GM12878 (cell line): ENCODE results near the gene GGT1. TPM values are rescaled to one million over a fixed set of nuclear protein-coding genes. Genes with fewer than 3 reads are reported as not detected.
"Not testable (repeated sequence)": the region's sequence is repeated elsewhere in the genome, so short reads cannot be mapped to it uniquely, and the experiment has no call there.

Experiments used
- ATAC-seq: fragments of 200-7000 bp; cut with Tn5 transposase; 3 replicates; pipeline ENCODE4 v1.9.1; 2020; ENCODE audit warnings: mild to moderate bottlenecking, moderate library complexity
- BruUV-seq: library from RNA; stranded (reverse); fragments of 400-500 nt; replicated peaks from 2 replicates; lab custom pipeline; 2021; lab: Mats Ljungman, UMichigan
- CTCF ChIA-PET: fragments of 300-600 bp; sonication (Branson Sonifier 250); formaldehyde crosslinking; extraction: SDS; loops from one replicate; lab custom pipeline; 2021; ENCODE audit warnings: inconsistent platforms; lab: Yijun Ruan, JAX
- POLR2A ChIA-PET: fragments of 350-600 bp; formaldehyde crosslinking; extraction: SDS; loops from one replicate; lab custom pipeline; 2021; ENCODE audit warnings: inconsistent platforms; lab: Charles Lee
- RAD21 ChIA-PET: fragments of 300-600 bp; sonication (Branson Sonifier 250); formaldehyde crosslinking; loops from one replicate; lab custom pipeline; 2023; ENCODE audit warnings: antibody characterized with exemption; ENCODE audit not compliant: unreplicated experiment; lab: Charles Lee
- SMC1A ChIA-PET: fragments of 300-600 bp; sonication (Branson Sonifier 250); formaldehyde crosslinking; loops from one replicate; lab custom pipeline; 2023; ENCODE audit not compliant: unreplicated experiment, uncharacterized antibody; lab: Charles Lee
- DNase-seq: peaks from one replicate; pipeline ENCODE4 v3.0.0-alpha.2; 2011; ENCODE audit warnings: low read depth, low spot score
- FAIRE-seq: peaks from 3 replicates; lab custom pipeline; 2011; peaks lifted over from hg19 to GRCh38; lab: Jason Lieb, UNC
- H2AFZ ChIP-seq: 2 replicates; pipeline ENCODE4 v1.6.0; 2011; ENCODE audit warnings: low read depth, low read length, control low read depth; ENCODE audit not compliant: control insufficient read depth
- H3K27ac ChIP-seq: 2 replicates; pipeline ENCODE4 v1.5.1; 2011; ENCODE audit warnings: control low read depth; ENCODE audit not compliant: control insufficient read depth, insufficient read depth
- H3K27me3 ChIP-seq, 2 experiments: replicated peaks in 1 of 2; 2 replicates each; pipeline versions ENCODE4 v1.6.0 to v1.6.1; 2011; ENCODE audit warnings: low read length in 1 of 2; ENCODE audit not compliant: control insufficient read depth in 2 of 2, insufficient read depth in 2 of 2
- H3K36me3 ChIP-seq, 2 experiments: 2 replicates each; pipeline ENCODE4 v1.5.1; 2011; ENCODE audit warnings: low read length in 1 of 2; ENCODE audit not compliant: control insufficient read depth in 2 of 2, insufficient read depth in 2 of 2
- H3K4me1 ChIP-seq: 2 replicates; pipeline ENCODE4 v1.6.1; 2011; ENCODE audit warnings: mild to moderate bottlenecking, low read length, moderate library complexity, mixed read lengths; ENCODE audit not compliant: control insufficient read depth, insufficient read depth
- H3K4me2 ChIP-seq: 2 replicates; pipeline ENCODE4 v1.6.0; 2011; ENCODE audit warnings: control low read depth; ENCODE audit not compliant: control insufficient read depth, insufficient read depth
- H3K4me3 ChIP-seq: fragments of 200-600 bp; sonication (generic); 2 replicates; pipeline ENCODE4 v1.5.1; 2016
- H3K79me2 ChIP-seq: 2 replicates; pipeline ENCODE4 v1.6.0; 2011; ENCODE audit warnings: low read length; ENCODE audit not compliant: control insufficient read depth, insufficient read depth
- H3K9ac ChIP-seq: 2 replicates; pipeline ENCODE4 v1.8.0; 2011; ENCODE audit warnings: low read length, control low read depth, mixed read lengths; ENCODE audit not compliant: control insufficient read depth, insufficient read depth
- H3K9me3 ChIP-seq: replicated peaks from 3 replicates; pipeline ENCODE4 v1.5.1; 2011; ENCODE audit warnings: mild to moderate bottlenecking, low read length; ENCODE audit not compliant: control insufficient read depth, insufficient read depth
- H4K20me1 ChIP-seq: 2 replicates; pipeline ENCODE4 v1.6.0; 2011; ENCODE audit not compliant: control insufficient read depth, insufficient read depth
- WGBS: methylation state at CpG from one replicate; pipeline ENCODE4 v1.1.6; 2016; ENCODE audit warnings: low lambda C conversion rate; ENCODE audit not compliant: insufficient replicate concordance, insufficient coverage; ENCODE audit errors: missing lambda C conversion rate; 5-methylcytosine and 5-hydroxymethylcytosine counted together
- in situ Hi-C: fragments of 300-500 bp; cut with MboI; formaldehyde crosslinking; loops from 9 replicates; pipeline ENCODE4 v1.14.3; 2018; ENCODE audit warnings: mixed read lengths
- intact Hi-C: fragments of 100-400 bp; cut with micrococcal nuclease; formaldehyde crosslinking; loops from one replicate; pipeline ENCODE4 v1.14.2; 2022; ENCODE audit not compliant: unreplicated experiment
- polyA plus RNA-seq, 11 experiments: library from polyadenylated mRNA; depleted of rRNA in 4 of 11; unstranded in 6 of 11; stranded (reverse) in 5 of 11; fragments of >200 nt; fragmentation: Nextera tagmentation in 4 of 11; fragmentation: Illumina TruSeq in 1 of 11; extraction: Ambion mirVana in 4 of 11; extraction: Trizol in 1 of 11; gene quantifications; 1 replicate in 1 of 11; 2 replicates in 10 of 11; pipeline versions ENCODE4 v1.2.1 to v1.2.3, GENCODE V29; 2011 to 2016; ENCODE audit warnings: inconsistent platforms in 2 of 11, missing spikeins in 2 of 11, low read depth in 1 of 11
- total RNA-seq, 4 experiments: library from RNA; depleted of rRNA in 3 of 4; stranded (reverse); fragments of >200 nt in 3 of 4; fragmentation: Illumina TruSeq in 1 of 4; extraction: Trizol in 1 of 4; gene quantifications; 2 replicates each; pipeline versions ENCODE4 v1.2.1 to v1.2.3, GENCODE V29; 2013 to 2021

GGT1 gene
- total and polyA plus RNA-seq, 10 of the 15 experiments (the other 5 are each of a cell fraction or from before 2014, with no cell fraction given): 0.47 to 26.6 (median 9.1) TPM

DNA sequence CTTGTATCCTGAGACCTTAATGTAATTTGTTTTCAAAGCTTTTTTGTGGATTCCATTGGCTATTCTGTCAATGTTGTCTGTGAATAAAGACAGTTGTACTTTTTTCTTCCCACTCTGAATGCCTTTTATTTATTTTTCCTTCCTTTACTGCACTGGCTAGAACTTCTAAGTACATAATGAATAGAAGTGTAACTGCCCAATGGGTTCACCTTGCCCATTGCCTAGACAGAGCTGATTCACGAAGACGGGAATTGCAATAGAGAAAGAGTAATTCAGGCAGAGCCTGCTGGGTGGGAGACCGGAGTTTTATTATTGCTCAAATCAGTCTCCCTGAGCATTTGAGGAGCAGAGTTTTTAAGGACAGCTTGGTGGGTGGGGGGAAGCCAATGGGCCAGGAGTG lies 62.4 kb downstream of the GGT1 start:
- POLR2A ChIA-PET, H3K4me2 ChIP-seq, H3K9ac ChIP-seq, H2AFZ ChIP-seq, RAD21 ChIA-PET, intact Hi-C loops, H3K79me2 ChIP-seq, H3K4me1 ChIP-seq, H4K20me1 ChIP-seq, BruUV-seq, CTCF ChIA-PET, H3K4me3 ChIP-seq, ATAC-seq, SMC1A ChIA-PET, H3K27ac ChIP-seq, H3K9me3 ChIP-seq, H3K27me3 ChIP-seq, FAIRE-seq, H3K36me3 ChIP-seq, DNase-seq: not testable (repeated sequence)
- in situ Hi-C loops: loop anchor here (10.0 kb wide), 1 partner anchor 169 kb away; no protein-coding TSS in a partner anchor
- WGBS: 76% methylated on average over 3 of the region's 3 CpGs

DNA sequence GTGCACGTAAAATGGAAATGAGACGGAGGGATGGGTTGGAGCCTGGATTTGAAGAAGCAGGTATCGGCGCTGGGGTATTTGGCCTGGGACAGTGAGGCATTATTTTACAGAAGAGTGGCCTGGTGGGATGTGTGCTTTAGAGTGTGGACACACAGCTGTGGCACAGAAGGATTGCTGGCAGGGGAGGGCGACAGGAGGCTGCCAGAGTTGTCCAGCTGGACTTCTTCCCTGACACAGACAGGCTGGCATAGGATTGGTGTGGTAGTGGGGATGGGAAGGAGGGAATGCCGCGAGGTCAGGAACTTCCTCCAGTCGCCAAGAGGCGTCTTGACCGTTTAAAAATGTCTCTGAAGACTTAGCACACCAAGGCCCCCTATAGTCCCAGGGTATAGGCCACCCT lies 64.9 kb downstream of the GGT1 start:
- H3K9ac ChIP-seq, H3K9me3 ChIP-seq, RAD21 ChIA-PET, SMC1A ChIA-PET, H3K4me3 ChIP-seq, intact Hi-C loops, DNase-seq, H3K36me3 ChIP-seq, H2AFZ ChIP-seq, ATAC-seq, CTCF ChIA-PET, FAIRE-seq, POLR2A ChIA-PET, H3K4me2 ChIP-seq, H4K20me1 ChIP-seq, BruUV-seq, H3K79me2 ChIP-seq, H3K4me1 ChIP-seq, H3K27ac ChIP-seq, H3K27me3 ChIP-seq: not testable (repeated sequence)
- in situ Hi-C loops: loop anchor here (10.0 kb wide), 1 partner anchor 167 kb away; no protein-coding TSS in a partner anchor
- 58% methylated on average over 4 of the region's 10 CpGs for WGBS

DNA sequence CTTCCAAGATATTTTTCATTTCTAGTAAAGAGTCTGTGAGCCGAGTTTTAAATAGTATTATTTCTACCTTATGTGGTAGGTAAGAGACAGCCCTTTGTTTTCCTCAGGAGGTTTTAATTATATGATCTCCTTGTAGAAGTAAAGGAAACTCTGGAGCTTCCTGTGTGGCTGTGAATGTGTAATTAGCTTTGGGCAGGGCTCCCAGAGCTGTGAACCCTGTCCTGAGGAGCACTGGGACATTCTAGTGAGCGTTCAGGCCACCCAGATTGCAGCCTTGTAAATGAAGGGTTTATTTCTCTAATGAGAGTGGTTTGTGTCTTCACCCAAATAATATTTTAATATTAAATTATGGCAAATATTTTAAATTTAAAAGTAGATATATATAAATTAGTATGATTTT lies 69.5 kb downstream of the GGT1 start:
- H3K4me1 ChIP-seq, H3K4me2 ChIP-seq, H3K4me3 ChIP-seq, H3K9me3 ChIP-seq, RAD21 ChIA-PET, CTCF ChIA-PET, H2AFZ ChIP-seq, intact Hi-C loops, SMC1A ChIA-PET, H3K79me2 ChIP-seq, FAIRE-seq, BruUV-seq, ATAC-seq, H3K36me3 ChIP-seq, POLR2A ChIA-PET, H4K20me1 ChIP-seq, H3K27me3 ChIP-seq, DNase-seq, H3K27ac ChIP-seq, H3K9ac ChIP-seq: not testable (repeated sequence)
- in situ Hi-C loops: loop anchor here (5.0 kb wide), 1 partner anchor 1330 kb away; no protein-coding TSS in a partner anchor
- 0% methylated on average over 1 of the region's 2 CpGs for WGBS

Other genes starting within 250 kb of the GGT1 start
- 27.4 and 28.5 TPM in 2 replicates for gene ADORA2A, start 175.6 kb upstream of the GGT1 start, total RNA-seq (2014; rRNA removed)
- gene ADORA2A, start 175.6 kb upstream of the GGT1 start, total RNA-seq (2014; rRNA removed; fragmentation: Illumina TruSeq; extraction: Trizol): 10.5 and 10.9 TPM in 2 replicates
- gene ADORA2A, start 175.6 kb upstream of the GGT1 start, total RNA-seq (2021): 22.9 and 23.6 TPM in 2 replicates
- gene ADORA2A, start 175.6 kb upstream of the GGT1 start, polyA plus RNA-seq (2011; rRNA removed): 16.2 and 31.2 TPM in 2 replicates
- 4.6 and 15.9 TPM in 2 replicates for gene ADORA2A, start 175.6 kb upstream of the GGT1 start, polyA plus RNA-seq (2014; fragmentation: Illumina TruSeq; extraction: Trizol)
- 1 to 10 TPM in 1 of 2 experiments, under 1 TPM in 1; 0.69 to 1.6 TPM for gene ADORA2A, start 175.6 kb upstream of the GGT1 start, polyA plus RNA-seq (2014; fragmentation: Nextera tagmentation; extraction: Ambion mirVana)
- gene ADORA2A, start 175.6 kb upstream of the GGT1 start, polyA plus RNA-seq (2014; rRNA removed): 29.6 and 30.5 TPM in 2 replicates
- gene ADORA2A, start 175.6 kb upstream of the GGT1 start, polyA plus RNA-seq (2016; fragmentation: Nextera tagmentation; extraction: Ambion mirVana): 10 to 100 TPM; 15.8 to 20.6 TPM
- 2.5 and 2.8 TPM in 2 replicates for gene UPB1, start 107.9 kb upstream of the GGT1 start, total RNA-seq (2014; rRNA removed)
- gene UPB1, start 107.9 kb upstream of the GGT1 start, total RNA-seq (2014; rRNA removed; fragmentation: Illumina TruSeq; extraction: Trizol): 3.4 and 3.5 TPM in 2 replicates
- 3.3 and 3.9 TPM in 2 replicates for gene UPB1, start 107.9 kb upstream of the GGT1 start, total RNA-seq (2021)
- gene UPB1, start 107.9 kb upstream of the GGT1 start, polyA plus RNA-seq (2011; rRNA removed): 20.5 and 20.6 TPM in 2 replicates
- 2.6 and 2.8 TPM in 2 replicates for gene UPB1, start 107.9 kb upstream of the GGT1 start, polyA plus RNA-seq (2014; fragmentation: Illumina TruSeq; extraction: Trizol)
- 1 to 10 TPM; 2.9 to 4.5 TPM for gene UPB1, start 107.9 kb upstream of the GGT1 start, polyA plus RNA-seq (2014; fragmentation: Nextera tagmentation; extraction: Ambion mirVana)
- 3.4 and 3.5 TPM in 2 replicates for gene UPB1, start 107.9 kb upstream of the GGT1 start, polyA plus RNA-seq (2014; rRNA removed)
- gene UPB1, start 107.9 kb upstream of the GGT1 start, polyA plus RNA-seq (2016; fragmentation: Nextera tagmentation; extraction: Ambion mirVana): 1 to 10 TPM in 1 of 2 experiments, under 1 TPM in 1; 0.89 to 1.2 TPM
- 170 and 177 TPM in 2 replicates for gene GUCD1, start 48.1 kb upstream of the GGT1 start, total RNA-seq (2014; rRNA removed)
- 81.7 and 82.2 TPM in 2 replicates for gene GUCD1, start 48.1 kb upstream of the GGT1 start, total RNA-seq (2014; rRNA removed; fragmentation: Illumina TruSeq; extraction: Trizol)
- gene GUCD1, start 48.1 kb upstream of the GGT1 start, total RNA-seq (2021): 126 and 127 TPM in 2 replicates
- 57.4 and 87.1 TPM in 2 replicates for gene GUCD1, start 48.1 kb upstream of the GGT1 start, polyA plus RNA-seq (2011; rRNA removed)
- 65.0 and 89.3 TPM in 2 replicates for gene GUCD1, start 48.1 kb upstream of the GGT1 start, polyA plus RNA-seq (2014; fragmentation: Illumina TruSeq; extraction: Trizol)
- gene GUCD1, start 48.1 kb upstream of the GGT1 start, polyA plus RNA-seq (2014; fragmentation: Nextera tagmentation; extraction: Ambion mirVana): 10 to 100 TPM; 57.8 to 96.9 TPM
- 136 and 145 TPM in 2 replicates for gene GUCD1, start 48.1 kb upstream of the GGT1 start, polyA plus RNA-seq (2014; rRNA removed)
- 10 to 100 TPM; 56.0 to 71.2 TPM for gene GUCD1, start 48.1 kb upstream of the GGT1 start, polyA plus RNA-seq (2016; fragmentation: Nextera tagmentation; extraction: Ambion mirVana)
- 175 and 179 TPM in 2 replicates for gene SNRPD3, start 47.2 kb upstream of the GGT1 start, total RNA-seq (2014; rRNA removed)
- gene SNRPD3, start 47.2 kb upstream of the GGT1 start, total RNA-seq (2014; rRNA removed; fragmentation: Illumina TruSeq; extraction: Trizol): 254 and 257 TPM in 2 replicates
- gene SNRPD3, start 47.2 kb upstream of the GGT1 start, total RNA-seq (2021): 111 and 112 TPM in 2 replicates
- gene SNRPD3, start 47.2 kb upstream of the GGT1 start, polyA plus RNA-seq (2011; rRNA removed): 68.4 and 121 TPM in 2 replicates
- gene SNRPD3, start 47.2 kb upstream of the GGT1 start, polyA plus RNA-seq (2014; fragmentation: Illumina TruSeq; extraction: Trizol): 324 and 433 TPM in 2 replicates
- gene SNRPD3, start 47.2 kb upstream of the GGT1 start, polyA plus RNA-seq (2014; fragmentation: Nextera tagmentation; extraction: Ambion mirVana): 100 to 1,000 TPM; 244 to 258 TPM
- 197 and 228 TPM in 2 replicates for gene SNRPD3, start 47.2 kb upstream of the GGT1 start, polyA plus RNA-seq (2014; rRNA removed)
- 100 to 1,000 TPM; 240 to 251 TPM for gene SNRPD3, start 47.2 kb upstream of the GGT1 start, polyA plus RNA-seq (2016; fragmentation: Nextera tagmentation; extraction: Ambion mirVana)
- gene LRRC75B, start 10.1 kb upstream of the GGT1 start, total RNA-seq (2014; rRNA removed): 0.11 TPM in 2 replicates
- 0.09 and 0.18 TPM in 2 replicates for gene LRRC75B, start 10.1 kb upstream of the GGT1 start, total RNA-seq (2014; rRNA removed; fragmentation: Illumina TruSeq; extraction: Trizol)
- 0.24 and 0.26 TPM in 2 replicates for gene LRRC75B, start 10.1 kb upstream of the GGT1 start, total RNA-seq (2021)
- gene LRRC75B, start 10.1 kb upstream of the GGT1 start, polyA plus RNA-seq (2011; rRNA removed): 0.68 and 0.98 TPM in 2 replicates
- gene LRRC75B, start 10.1 kb upstream of the GGT1 start, polyA plus RNA-seq (2014; fragmentation: Illumina TruSeq; extraction: Trizol): 0.09 TPM in 1 of 2 replicates, not detected in the other
- not detected for gene LRRC75B, start 10.1 kb upstream of the GGT1 start, polyA plus RNA-seq (2014; fragmentation: Nextera tagmentation; extraction: Ambion mirVana)
- 0.56 and 0.66 TPM in 2 replicates for gene LRRC75B, start 10.1 kb upstream of the GGT1 start, polyA plus RNA-seq (2014; rRNA removed)
- gene LRRC75B, start 10.1 kb upstream of the GGT1 start, polyA plus RNA-seq (2016; fragmentation: Nextera tagmentation; extraction: Ambion mirVana): under 1 TPM in 1 of 2 experiments, not detected in 1; 0.10 TPM
- gene PIWIL3, start 171.5 kb downstream of the GGT1 start, total RNA-seq (2014; rRNA removed): not detected in 2 replicates
- gene PIWIL3, start 171.5 kb downstream of the GGT1 start, total RNA-seq (2014; rRNA removed; fragmentation: Illumina TruSeq; extraction: Trizol): 0.04 TPM in 1 of 2 replicates, not detected in the other
- not detected in 2 replicates for gene PIWIL3, start 171.5 kb downstream of the GGT1 start, total RNA-seq (2021)
- gene PIWIL3, start 171.5 kb downstream of the GGT1 start, polyA plus RNA-seq (2011; rRNA removed): not detected in 2 replicates
- not detected in 2 replicates for gene PIWIL3, start 171.5 kb downstream of the GGT1 start, polyA plus RNA-seq (2014; fragmentation: Illumina TruSeq; extraction: Trizol)
- gene PIWIL3, start 171.5 kb downstream of the GGT1 start, polyA plus RNA-seq (2014; fragmentation: Nextera tagmentation; extraction: Ambion mirVana): not detected
- gene PIWIL3, start 171.5 kb downstream of the GGT1 start, polyA plus RNA-seq (2014; rRNA removed): not detected in 2 replicates
- gene PIWIL3, start 171.5 kb downstream of the GGT1 start, polyA plus RNA-seq (2016; fragmentation: Nextera tagmentation; extraction: Ambion mirVana): not detected
- not detected in 2 replicates for gene SGSM1, start 203.0 kb downstream of the GGT1 start, total RNA-seq (2014; rRNA removed)
- gene SGSM1, start 203.0 kb downstream of the GGT1 start, total RNA-seq (2014; rRNA removed; fragmentation: Illumina TruSeq; extraction: Trizol): not detected in 2 replicates
- gene SGSM1, start 203.0 kb downstream of the GGT1 start, total RNA-seq (2021): not detected in 2 replicates
- not detected in 2 replicates for gene SGSM1, start 203.0 kb downstream of the GGT1 start, polyA plus RNA-seq (2011; rRNA removed)
- gene SGSM1, start 203.0 kb downstream of the GGT1 start, polyA plus RNA-seq (2014; fragmentation: Illumina TruSeq; extraction: Trizol): not detected in 2 replicates
- not detected for gene SGSM1, start 203.0 kb downstream of the GGT1 start, polyA plus RNA-seq (2014; fragmentation: Nextera tagmentation; extraction: Ambion mirVana)
- gene SGSM1, start 203.0 kb downstream of the GGT1 start, polyA plus RNA-seq (2014; rRNA removed): not detected in 2 replicates
- not detected for gene SGSM1, start 203.0 kb downstream of the GGT1 start, polyA plus RNA-seq (2016; fragmentation: Nextera tagmentation; extraction: Ambion mirVana)